HepG2 (cell line): Measurements from ENCODE around the gene SGF29. TPM values are rescaled to one million over a fixed set of nuclear protein-coding genes. Genes with fewer than 3 reads are reported as not detected.

Experiments used
- GRHL1 ChIP-seq: sonication (generic); formaldehyde crosslinking; conservative IDR thresholded peaks from 2 replicates; pipeline ENCODE4 v1.8.0; 2022; ENCODE audit warnings: missing genetic modification reagents
- MIER2 ChIP-seq: IDR thresholded peaks from 2 replicates; pipeline ENCODE4 v1.6.1; 2016; ENCODE audit warnings: missing biosample characterization, missing genetic modification reagents
- MTA1 ChIP-seq: sonication (generic); formaldehyde crosslinking; IDR thresholded peaks from 2 replicates; pipeline ENCODE4 v1.4.0; 2020; ENCODE audit warnings: missing genetic modification reagents, mild to moderate bottlenecking, borderline replicate concordance
- TCF12 ChIP-seq, 2 experiments: fragments of 450-650 bp in 1 of 2; sonication (generic) in 1 of 2; formaldehyde crosslinking in 1 of 2; IDR thresholded peaks; 2 replicates each; pipeline versions ENCODE4 v1.6.1 to v1.8.0; 2017 to 2022; ENCODE audit warnings: antibody characterized with exemption in 1 of 2, mild to moderate bottlenecking in 1 of 2, missing genetic modification reagents in 1 of 2, moderate library complexity in 1 of 2
- TEAD3 ChIP-seq: optimal IDR thresholded peaks from 2 replicates; pipeline ENCODE3; 2016; ENCODE audit warnings: borderline replicate concordance
- THAP11 ChIP-seq: IDR thresholded peaks from 2 replicates; pipeline ENCODE4 v1.6.1; 2016; ENCODE audit warnings: missing biosample characterization, missing genetic modification reagents
- ZBTB20 ChIP-seq: sonication (generic); formaldehyde crosslinking; IDR thresholded peaks from 2 replicates; pipeline ENCODE4 v1.8.1; 2023; ENCODE audit warnings: missing genetic modification reagents, low read depth, mild to moderate bottlenecking, borderline replicate concordance
- ZBTB37 ChIP-seq: sonication (generic); formaldehyde crosslinking; IDR thresholded peaks from 2 replicates; pipeline ENCODE4 v1.4.0; 2020; ENCODE audit warnings: mild to moderate bottlenecking, missing genetic modification reagents
- ZHX2 ChIP-seq, 2 experiments: sonication (generic) in 1 of 2; formaldehyde crosslinking in 1 of 2; IDR thresholded peaks; 2 replicates each; pipeline versions ENCODE4 v1.6.1 to v1.9.0; 2014 to 2022; ENCODE audit warnings: antibody characterized with exemption in 1 of 2, borderline replicate concordance in 1 of 2, inconsistent platforms in 1 of 2, low read depth in 1 of 2, missing genetic modification reagents in 1 of 2
- ZNF652 ChIP-seq: IDR thresholded peaks from 2 replicates; pipeline ENCODE4 v1.6.1; 2016; ENCODE audit warnings: low read depth, borderline replicate concordance
- ZNF766 ChIP-seq: sonication (generic); formaldehyde crosslinking; IDR thresholded peaks from 2 replicates; pipeline ENCODE4 v1.5.0; 2020; ENCODE audit warnings: missing genetic modification reagents, borderline replicate concordance
- ZNF800 ChIP-seq: sonication (generic); formaldehyde crosslinking; IDR thresholded peaks from 2 replicates; pipeline ENCODE4 v1.4.0; 2020; ENCODE audit warnings: missing genetic modification reagents
- ZSCAN5A ChIP-seq: sonication (generic); formaldehyde crosslinking; IDR thresholded peaks from 2 replicates; pipeline ENCODE4 v1.8.0; 2022; ENCODE audit warnings: mild to moderate bottlenecking, missing genetic modification reagents, borderline replicate concordance
- polyA plus RNA-seq, 8 experiments: library from polyadenylated mRNA; depleted of rRNA in 3 of 8; stranded (reverse) in 7 of 8; unstranded in 1 of 8; fragments of >200 nt; fragmentation: Illumina TruSeq in 4 of 8; extraction: Trizol in 4 of 8; gene quantifications; 2 replicates each; pipeline versions ENCODE4 v1.2.1 to v1.2.3, GENCODE V29; 2011 to 2016; ENCODE audit warnings: low read depth in 4 of 8, missing spikeins in 1 of 8, mixed read lengths in 1 of 8; ENCODE audit not compliant: insufficient read depth in 1 of 8
- total RNA-seq, 5 experiments: library from RNA; depleted of rRNA; stranded (reverse); fragments of >200 nt; fragmentation: Illumina TruSeq; extraction: Trizol; gene quantifications; 2 replicates each; pipeline ENCODE4 v1.2.3, GENCODE V29; 2016; ENCODE audit warnings: low read depth in 1 of 5

SGF29 gene
- total and polyA plus RNA-seq, 2 of the 13 experiments (the other 11 are each of a cell fraction or from before 2014, with no cell fraction given), result 5.0 to 29.4 TPM

GRCh38 chr16:28526201-28527099 is 27.3 kb upstream of the SGF29 start (continued):
- peak; percentile 96; the same call in 1 of the 2 replicates for TF ChIP-seq ZSCAN5A (CRISPR knock-in tag)
- no peak for TF ChIP-seq ZNF766
- TF ChIP-seq MTA1, result peak; percentile 90
- peak; percentile 85 for TF ChIP-seq THAP11 (CRISPR knock-in tag)
- TF ChIP-seq TCF12 (IDR thresholded peaks at IDR 0.05), result no peak
- TF ChIP-seq TCF12 (CRISPR knock-in tag; IDR thresholded peaks at IDR 0.05), result peak; percentile 60; the same call in 1 of the 2 replicates
- peak; percentile 51; the same call in 1 of the 2 replicates for TF ChIP-seq ZNF800
- TF ChIP-seq TEAD3 (CRISPR knock-in tag), result peak; percentile 86
- no peak for TF ChIP-seq ZHX2 (IDR thresholded peaks at IDR 0.05; ENCODE audit: low read depth)
- no peak for TF ChIP-seq ZHX2 (CRISPR knock-in tag; IDR thresholded peaks at IDR 0.05; ENCODE audit: borderline replicate concordance)
- peak; percentile 73 for TF ChIP-seq ZNF652 (CRISPR knock-in tag)
- peak; percentile 58; the same call in 1 of the 2 replicates for TF ChIP-seq ZBTB20 (CRISPR knock-in tag)
- peak; percentile 96 for TF ChIP-seq ZBTB37 (CRISPR knock-in tag)
- TF ChIP-seq MIER2 (CRISPR knock-in tag), result peak; percentile 18; the same call in 1 of the 2 replicates
- no peak for TF ChIP-seq GRHL1 (CRISPR knock-in tag)
